ENCODE results near the gene AQP5. TPM values are rescaled to one million over a fixed set of nuclear protein-coding genes. Genes with fewer than 3 reads are reported as not detected.

The AQP5 gene
- total and polyA plus RNA-seq, 2 of the 8 experiments (the other 6 are each of a cell fraction or from before 2014, with no cell fraction given): 2.5 to 3.2 TPM

GRCh38 chr12:49976557-49976956, 14.9 kb downstream of the AQP5 start (continued):
- TF ChIP-seq BCL11A (IDR thresholded peaks at IDR 0.05; ENCODE audit: low read depth in 2 of 2, low read length in 2 of 2) (no peak), TAF1 (IDR thresholded peaks at IDR 0.05; ENCODE audit: low read depth, low read length) (no peak)

All from H1 (cell line).